WTC11 (cell line): Measurements from ENCODE around the gene SLC38A3. TPM values are rescaled to one million over a fixed set of nuclear protein-coding genes. Genes with fewer than 3 reads are reported as not detected.

ENCODE experiments used
- FOXK1 ChIP-seq: sonication (generic); formaldehyde crosslinking; IDR thresholded peaks from 2 replicates; pipeline ENCODE4 v1.8.0; 2022; ENCODE audit warnings: mild to moderate bottlenecking, moderate library complexity, missing genetic modification reagents
- MYBL2 ChIP-seq: sonication (generic); formaldehyde crosslinking; IDR thresholded peaks from 2 replicates; pipeline ENCODE4 v1.8.1; 2023; ENCODE audit warnings: mild to moderate bottlenecking, moderate library complexity, missing genetic modification reagents
- NFE2L1 ChIP-seq: sonication (generic); formaldehyde crosslinking; IDR thresholded peaks from 2 replicates; pipeline ENCODE4 v1.8.1; 2023; ENCODE audit warnings: missing genetic modification reagents
- PRRX2 ChIP-seq: fragments of 250-450 bp; sonication (Bioruptor Pico); IDR thresholded peaks from 2 replicates; pipeline ENCODE4 v1.8.0; 2021; ENCODE audit warnings: mild to moderate bottlenecking
- SP1 ChIP-seq: sonication (generic); formaldehyde crosslinking; conservative IDR thresholded peaks from 2 replicates; pipeline ENCODE4 v1.8.1; 2022; ENCODE audit warnings: missing genetic modification reagents
- TCF7 ChIP-seq: sonication (generic); formaldehyde crosslinking; IDR thresholded peaks from 2 replicates; pipeline ENCODE4 v1.8.0; 2022; ENCODE audit warnings: mild to moderate bottlenecking, low read depth, missing genetic modification reagents, moderate library complexity
- TEAD4 ChIP-seq: sonication (generic); formaldehyde crosslinking; IDR thresholded peaks from 2 replicates; pipeline ENCODE4 v1.8.0; 2022; ENCODE audit warnings: mild to moderate bottlenecking, missing genetic modification reagents
- total RNA-seq: library from RNA; stranded (reverse); gene quantifications from 3 replicates; pipeline ENCODE4 v1.2.3, GENCODE V29; 2021
- TF ChIP-seq, protein P1 (sequence below): sonication (generic); formaldehyde crosslinking; IDR thresholded peaks from 2 replicates; pipeline ENCODE4 v1.8.1; 2022; ENCODE audit warnings: mild to moderate bottlenecking, missing genetic modification reagents, moderate library complexity, borderline replicate concordance
- TF ChIP-seq, protein P2 (sequence below): sonication (generic); formaldehyde crosslinking; IDR thresholded peaks from 2 replicates; pipeline ENCODE4 v1.8.1; 2022; ENCODE audit warnings: mild to moderate bottlenecking, moderate library complexity, missing genetic modification reagents
- TF ChIP-seq, protein P3 (sequence below): sonication (generic); formaldehyde crosslinking; IDR thresholded peaks from 2 replicates; pipeline ENCODE4 v1.8.1; 2023; ENCODE audit warnings: mild to moderate bottlenecking, moderate library complexity, missing genetic modification reagents
- TF ChIP-seq, protein P4 (sequence below): sonication (generic); formaldehyde crosslinking; conservative IDR thresholded peaks from 2 replicates; pipeline ENCODE4 v1.8.1; 2022; ENCODE audit warnings: mild to moderate bottlenecking, missing genetic modification reagents
- TF ChIP-seq, protein P5 (sequence below): fragments of 250-450 bp; sonication (Bioruptor Pico); conservative IDR thresholded peaks from 2 replicates; pipeline ENCODE4 v1.9.0; 2021; ENCODE audit warnings: mild to moderate bottlenecking
- TF ChIP-seq, protein P6 (sequence below): sonication (generic); formaldehyde crosslinking; IDR thresholded peaks from 2 replicates; pipeline ENCODE4 v1.8.1; 2023; ENCODE audit warnings: mild to moderate bottlenecking, missing genetic modification reagents, moderate library complexity
- TF ChIP-seq, protein P7 (sequence below): sonication (generic); formaldehyde crosslinking; IDR thresholded peaks from 2 replicates; pipeline ENCODE4 v1.8.1; 2023; ENCODE audit warnings: mild to moderate bottlenecking, missing genetic modification reagents, moderate library complexity
- TF ChIP-seq, protein P8 (sequence below): fragments of 200-600 bp; IDR thresholded peaks from 2 replicates; pipeline ENCODE4 v1.8.0; 2022; ENCODE audit warnings: antibody characterized with exemption

The SLC38A3 gene
- total RNA-seq, 1 experiment from 2014 or later, result 0.90 TPM

DNA sequence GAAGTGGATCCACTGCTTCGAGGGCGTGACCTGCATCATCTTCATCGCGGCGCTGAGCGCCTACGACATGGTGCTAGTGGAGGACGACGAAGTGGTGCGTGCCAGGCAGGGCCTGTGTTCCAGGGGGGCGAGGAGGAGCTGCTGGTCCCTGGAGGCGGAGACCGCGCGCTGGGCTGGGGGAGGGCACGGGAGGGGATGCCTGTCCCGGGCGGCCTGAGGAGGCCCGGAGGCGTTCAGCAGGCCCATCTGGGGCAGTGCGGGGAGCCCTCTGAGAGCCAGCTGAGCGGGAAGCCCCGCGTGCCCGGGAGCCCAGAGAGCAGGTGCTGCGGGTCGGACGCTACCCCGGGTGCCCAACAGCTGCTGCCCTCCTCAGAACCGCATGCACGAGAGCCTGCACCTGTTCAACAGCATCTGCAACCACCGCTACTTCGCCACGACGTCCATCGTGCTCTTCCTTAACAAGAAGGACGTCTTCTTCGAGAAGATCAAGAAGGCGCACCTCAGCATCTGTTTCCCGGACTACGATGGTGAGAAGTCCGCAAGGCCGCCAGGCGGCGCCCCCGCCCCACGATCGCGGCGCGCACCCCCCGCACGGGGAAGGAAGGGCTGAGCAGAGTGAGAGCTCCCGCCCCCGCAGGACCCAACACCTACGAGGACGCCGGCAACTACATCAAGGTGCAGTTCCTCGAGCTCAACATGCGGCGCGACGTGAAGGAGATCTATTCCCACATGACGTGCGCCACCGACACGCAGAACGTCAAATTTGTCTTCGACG is 10.8 kb upstream of the SLC38A3 start (continued):
- TF ChIP-seq, protein P1, sequence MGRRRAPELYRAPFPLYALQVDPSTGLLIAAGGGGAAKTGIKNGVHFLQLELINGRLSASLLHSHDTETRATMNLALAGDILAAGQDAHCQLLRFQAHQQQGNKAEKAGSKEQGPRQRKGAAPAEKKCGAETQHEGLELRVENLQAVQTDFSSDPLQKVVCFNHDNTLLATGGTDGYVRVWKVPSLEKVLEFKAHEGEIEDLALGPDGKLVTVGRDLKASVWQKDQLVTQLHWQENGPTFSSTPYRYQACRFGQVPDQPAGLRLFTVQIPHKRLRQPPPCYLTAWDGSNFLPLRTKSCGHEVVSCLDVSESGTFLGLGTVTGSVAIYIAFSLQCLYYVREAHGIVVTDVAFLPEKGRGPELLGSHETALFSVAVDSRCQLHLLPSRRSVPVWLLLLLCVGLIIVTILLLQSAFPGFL, result 0 out of 2 replicates have a peak, but pooled peaks have one; percentile 66
- TF ChIP-seq TCF7 (no peak), TEAD4 (CRISPR knock-in tag) (no peak), NFE2L1 (CRISPR knock-in tag) (peak; percentile 67; the same call in 1 of the 2 replicates), FOXK1 (CRISPR knock-in tag) (peak; percentile 59; the same call in 1 of the 2 replicates), PRRX2 (CRISPR knock-in tag) (no peak), MYBL2 (CRISPR knock-in tag) (peak; percentile 72; the same call in 1 of the 2 replicates), SP1 (CRISPR knock-in tag) (peak; percentile 69)
- TF ChIP-seq, protein P2, sequence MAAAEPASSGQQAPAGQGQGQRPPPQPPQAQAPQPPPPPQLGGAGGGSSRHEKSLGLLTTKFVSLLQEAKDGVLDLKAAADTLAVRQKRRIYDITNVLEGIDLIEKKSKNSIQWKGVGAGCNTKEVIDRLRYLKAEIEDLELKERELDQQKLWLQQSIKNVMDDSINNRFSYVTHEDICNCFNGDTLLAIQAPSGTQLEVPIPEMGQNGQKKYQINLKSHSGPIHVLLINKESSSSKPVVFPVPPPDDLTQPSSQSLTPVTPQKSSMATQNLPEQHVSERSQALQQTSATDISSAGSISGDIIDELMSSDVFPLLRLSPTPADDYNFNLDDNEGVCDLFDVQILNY (CRISPR knock-in tag), result 0 out of 2 replicates have a peak, but pooled peaks have one; percentile 44
- TF ChIP-seq, protein P3, sequence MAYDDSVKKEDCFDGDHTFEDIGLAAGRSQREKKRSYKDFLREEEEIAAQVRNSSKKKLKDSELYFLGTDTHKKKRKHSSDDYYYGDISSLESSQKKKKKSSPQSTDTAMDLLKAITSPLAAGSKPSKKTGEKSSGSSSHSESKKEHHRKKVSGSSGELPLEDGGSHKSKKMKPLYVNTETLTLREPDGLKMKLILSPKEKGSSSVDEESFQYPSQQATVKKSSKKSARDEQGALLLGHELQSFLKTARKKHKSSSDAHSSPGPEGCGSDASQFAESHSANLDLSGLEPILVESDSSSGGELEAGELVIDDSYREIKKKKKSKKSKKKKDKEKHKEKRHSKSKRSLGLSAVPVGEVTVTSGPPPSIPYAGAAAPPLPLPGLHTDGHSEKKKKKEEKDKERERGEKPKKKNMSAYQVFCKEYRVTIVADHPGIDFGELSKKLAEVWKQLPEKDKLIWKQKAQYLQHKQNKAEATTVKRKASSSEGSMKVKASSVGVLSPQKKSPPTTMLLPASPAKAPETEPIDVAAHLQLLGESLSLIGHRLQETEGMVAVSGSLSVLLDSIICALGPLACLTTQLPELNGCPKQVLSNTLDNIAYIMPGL (CRISPR knock-in tag), result peak; percentile 77; the same call in 1 of the 2 replicates
- TF ChIP-seq, protein P4, sequence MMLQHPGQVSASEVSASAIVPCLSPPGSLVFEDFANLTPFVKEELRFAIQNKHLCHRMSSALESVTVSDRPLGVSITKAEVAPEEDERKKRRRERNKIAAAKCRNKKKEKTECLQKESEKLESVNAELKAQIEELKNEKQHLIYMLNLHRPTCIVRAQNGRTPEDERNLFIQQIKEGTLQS (CRISPR knock-in tag), result no peak
- TF ChIP-seq, protein P5, sequence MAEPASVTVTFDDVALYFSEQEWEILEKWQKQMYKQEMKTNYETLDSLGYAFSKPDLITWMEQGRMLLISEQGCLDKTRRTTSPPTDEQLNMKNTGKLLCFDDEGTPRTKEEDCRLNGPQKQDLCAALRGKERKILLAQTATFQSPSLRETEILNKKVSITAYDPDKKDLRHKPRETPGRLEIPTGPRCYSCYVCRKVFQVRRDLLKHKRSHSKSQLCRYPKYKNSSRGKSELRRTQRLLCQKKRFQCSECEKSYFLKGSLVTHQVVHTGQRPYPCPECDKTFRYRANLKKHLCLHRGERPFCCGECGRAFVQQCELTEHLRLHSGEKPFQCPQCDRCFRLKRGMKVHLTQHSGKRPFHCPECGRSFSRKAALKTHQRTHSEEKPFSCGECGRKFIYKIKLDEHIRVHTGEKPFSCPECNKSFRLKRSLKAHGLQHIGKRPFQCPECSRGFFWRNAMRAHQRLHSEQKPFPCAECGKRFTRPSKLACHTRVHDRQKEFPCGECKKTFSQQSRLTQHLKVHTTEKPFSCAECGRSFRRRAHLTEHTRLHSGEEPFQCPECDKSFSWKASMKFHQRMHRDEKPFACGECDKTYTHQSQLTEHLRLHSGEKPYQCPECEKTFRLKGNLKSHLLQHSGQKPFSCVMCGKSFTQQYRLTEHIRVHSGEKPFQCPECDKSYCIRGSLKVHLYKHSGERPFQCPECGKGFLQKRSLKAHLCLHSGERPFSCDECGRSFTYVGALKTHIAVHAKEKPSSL (CRISPR knock-in tag), result no peak
- TF ChIP-seq, protein P6, sequence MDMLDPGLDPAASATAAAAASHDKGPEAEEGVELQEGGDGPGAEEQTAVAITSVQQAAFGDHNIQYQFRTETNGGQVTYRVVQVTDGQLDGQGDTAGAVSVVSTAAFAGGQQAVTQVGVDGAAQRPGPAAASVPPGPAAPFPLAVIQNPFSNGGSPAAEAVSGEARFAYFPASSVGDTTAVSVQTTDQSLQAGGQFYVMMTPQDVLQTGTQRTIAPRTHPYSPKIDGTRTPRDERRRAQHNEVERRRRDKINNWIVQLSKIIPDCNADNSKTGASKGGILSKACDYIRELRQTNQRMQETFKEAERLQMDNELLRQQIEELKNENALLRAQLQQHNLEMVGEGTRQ (CRISPR knock-in tag), result peak; percentile 38; the same call in 1 of the 2 replicates
- TF ChIP-seq, protein P7, sequence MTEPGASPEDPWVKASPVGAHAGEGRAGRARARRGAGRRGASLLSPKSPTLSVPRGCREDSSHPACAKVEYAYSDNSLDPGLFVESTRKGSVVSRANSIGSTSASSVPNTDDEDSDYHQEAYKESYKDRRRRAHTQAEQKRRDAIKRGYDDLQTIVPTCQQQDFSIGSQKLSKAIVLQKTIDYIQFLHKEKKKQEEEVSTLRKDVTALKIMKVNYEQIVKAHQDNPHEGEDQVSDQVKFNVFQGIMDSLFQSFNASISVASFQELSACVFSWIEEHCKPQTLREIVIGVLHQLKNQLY, result no peak
- TF ChIP-seq, protein P8, sequence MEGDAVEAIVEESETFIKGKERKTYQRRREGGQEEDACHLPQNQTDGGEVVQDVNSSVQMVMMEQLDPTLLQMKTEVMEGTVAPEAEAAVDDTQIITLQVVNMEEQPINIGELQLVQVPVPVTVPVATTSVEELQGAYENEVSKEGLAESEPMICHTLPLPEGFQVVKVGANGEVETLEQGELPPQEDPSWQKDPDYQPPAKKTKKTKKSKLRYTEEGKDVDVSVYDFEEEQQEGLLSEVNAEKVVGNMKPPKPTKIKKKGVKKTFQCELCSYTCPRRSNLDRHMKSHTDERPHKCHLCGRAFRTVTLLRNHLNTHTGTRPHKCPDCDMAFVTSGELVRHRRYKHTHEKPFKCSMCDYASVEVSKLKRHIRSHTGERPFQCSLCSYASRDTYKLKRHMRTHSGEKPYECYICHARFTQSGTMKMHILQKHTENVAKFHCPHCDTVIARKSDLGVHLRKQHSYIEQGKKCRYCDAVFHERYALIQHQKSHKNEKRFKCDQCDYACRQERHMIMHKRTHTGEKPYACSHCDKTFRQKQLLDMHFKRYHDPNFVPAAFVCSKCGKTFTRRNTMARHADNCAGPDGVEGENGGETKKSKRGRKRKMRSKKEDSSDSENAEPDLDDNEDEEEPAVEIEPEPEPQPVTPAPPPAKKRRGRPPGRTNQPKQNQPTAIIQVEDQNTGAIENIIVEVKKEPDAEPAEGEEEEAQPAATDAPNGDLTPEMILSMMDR, result peak; percentile 83
